Left lobe of liver (tissue), 2 donors: Measurements from ENCODE around the gene CENPF. TPM values are rescaled to one million over a fixed set of nuclear protein-coding genes. Genes with fewer than 3 reads are reported as not detected.

Experiments
- ATAC-seq: fragments of 200-7000 bp; cut with Tn5 transposase; one replicate; pipeline ENCODE4 v1.9.1; 2020; ENCODE audit warnings: mild to moderate bottlenecking, moderate library complexity
- DNase-seq: peaks from one replicate; pipeline ENCODE4 v3.0.0-alpha.2; 2020; ENCODE audit warnings: low spot score
- total RNA-seq: library from RNA; stranded (reverse); gene quantifications from one replicate; pipeline ENCODE4 v1.2.1, GENCODE V29; 2021
- donor health status: DM: no; HTN: no; CAD: no; lungs with moderate emphysema.
- donor health status: DM: no; HTN: yes; CAD: no.

The CENPF gene
- total RNA-seq, 1 donor from 2014 or later: 1.1 TPM

DNA sequence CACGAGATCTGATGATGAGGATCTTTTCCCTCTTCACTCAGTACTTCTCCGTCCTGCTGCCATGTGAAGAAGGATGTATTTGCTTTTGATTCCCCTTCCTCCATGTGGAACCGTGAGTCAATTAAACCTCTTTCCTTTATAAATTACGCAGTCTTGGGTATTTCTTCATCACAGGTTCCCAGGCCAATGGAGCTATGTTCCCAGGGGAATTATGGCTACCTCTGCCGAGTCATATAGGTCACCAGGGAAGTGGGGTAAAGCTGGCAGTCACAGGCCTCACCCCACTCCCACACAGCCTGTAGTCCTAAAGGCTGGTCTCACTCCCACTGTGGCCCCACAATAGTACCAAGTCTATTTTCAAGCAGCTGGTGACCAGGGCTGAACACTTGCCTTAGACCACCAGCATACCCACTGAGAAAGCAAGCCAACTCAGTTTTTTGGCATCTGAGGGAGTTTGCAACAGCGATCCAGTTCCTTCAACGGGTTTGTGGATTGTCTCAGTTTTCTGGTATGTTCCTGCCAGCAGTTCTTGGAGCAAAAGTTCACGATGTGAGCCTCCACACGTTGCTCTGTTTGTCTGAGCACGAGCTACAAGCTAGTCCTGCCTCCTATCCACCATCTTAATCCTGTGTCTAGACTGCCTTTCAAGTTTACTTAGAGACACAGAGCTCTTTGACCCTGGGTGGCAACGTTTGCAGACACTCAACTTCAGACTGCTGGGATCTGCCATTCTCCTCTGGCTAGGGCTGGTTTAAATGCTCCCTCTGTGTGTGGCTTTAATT is 104.5 kb downstream of the CENPF start:
- no peak for DNase-seq
- ATAC-seq: no peak

DNA sequence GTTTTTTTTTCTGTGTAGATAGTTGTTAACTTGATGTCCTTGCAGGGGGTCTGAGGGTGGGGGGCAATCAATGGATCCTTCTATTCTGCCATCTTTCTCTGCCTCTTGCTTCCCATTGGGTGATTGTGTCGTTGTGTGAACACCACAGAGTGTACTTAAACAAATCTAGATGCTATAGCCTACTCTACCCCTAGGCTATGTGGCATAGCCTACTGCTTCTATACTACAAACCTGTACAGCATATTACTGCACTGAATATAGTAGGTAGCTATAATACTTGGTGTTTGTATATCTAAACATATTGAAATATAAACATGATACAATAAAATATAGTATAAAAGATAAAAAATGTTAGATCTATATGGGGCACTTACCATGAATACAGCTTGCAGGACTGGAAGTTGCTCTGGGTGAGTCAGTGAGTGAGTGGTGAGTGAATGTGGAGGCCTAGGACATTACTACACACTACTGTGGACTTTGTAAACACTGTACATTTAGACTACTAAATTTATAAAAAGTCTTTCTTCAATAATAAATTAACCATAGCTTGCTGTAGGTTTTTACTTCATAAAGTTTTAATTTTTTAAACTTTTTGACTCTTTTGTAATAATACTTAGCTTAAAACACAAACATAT is 105.4 kb downstream of the CENPF start:
- DNase-seq: no peak

DNA sequence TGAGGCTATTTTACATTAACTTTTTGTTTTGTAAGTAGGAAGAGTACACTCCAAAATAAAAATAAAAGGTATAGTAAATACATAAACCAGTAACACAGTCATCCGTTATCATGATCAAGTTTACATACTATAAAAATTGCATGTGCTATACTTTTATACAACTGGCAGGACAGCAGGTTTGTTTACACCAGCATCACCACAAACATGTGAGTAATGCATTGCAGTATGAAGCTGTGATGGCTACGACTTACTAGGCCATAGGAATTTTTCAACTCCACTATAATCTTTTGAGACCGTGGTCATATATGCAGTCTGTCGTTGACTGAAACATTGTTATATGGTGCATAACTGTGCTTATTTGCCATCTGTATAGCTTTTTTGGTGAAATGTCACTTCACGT is 106.2 kb downstream of the CENPF start:
- DNase-seq: no peak
- no peak for ATAC-seq

More for the DNA sequence above, 105.4 kb downstream of the CENPF start:
- no peak for ATAC-seq

DNA sequence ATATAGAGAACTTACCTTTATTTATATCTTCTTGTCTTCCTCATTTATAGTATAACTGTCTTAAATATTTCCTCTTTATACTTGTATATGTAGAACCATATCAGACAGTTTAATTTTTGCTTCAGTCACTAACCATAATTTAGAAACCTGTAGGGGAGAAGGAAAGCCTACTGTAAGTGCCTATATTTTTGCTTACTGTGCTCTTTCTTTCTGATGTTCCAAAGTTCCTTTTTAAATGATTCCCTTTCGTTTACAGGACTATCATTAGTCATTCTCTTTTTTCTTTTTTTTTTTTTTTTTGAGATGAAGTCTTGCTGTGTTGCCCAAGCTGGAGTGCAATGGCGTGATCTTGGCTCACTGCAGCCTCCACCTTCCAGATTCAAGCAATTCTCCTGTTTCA is 109.7 kb downstream of the CENPF start:
- DNase-seq: no peak
- no peak for ATAC-seq

Other genes with a start within 250 kb of the CENPF start
- 3.2 TPM for gene PTPN14, start 51.6 kb upstream of the CENPF start, total RNA-seq